T-helper 1 cell (primary cell): Measurements from ENCODE around the gene PPP1R10.
"Not testable (repeated sequence)": the region's sequence is repeated elsewhere in the genome, so short reads cannot be mapped to it uniquely, and the experiment has no call there.

ENCODE experiments used
- DNase-seq, 5 donors: peaks; one replicate each; pipeline ENCODE4 v3.0.0-alpha.2; 2012 to 2020
- total RNA-seq, 4 donors: gene quantifications; one replicate each; lab custom pipeline; 2026; lab: John Stamatoyannopoulos, UW

PPP1R10 gene
- total RNA-seq, result 105 to 285 (median 253) reads per million in 4 donors

- DNase-seq, result peak; percentile 98 to 100 (median 99)
Observed at GRCh38 chr6:30616811-30617564, at the start of gene PPP1R10. Gene PPP1R10, minus strand, starts transcription at chr6:30617243. Its CDS starts 7,299 bp downstream, at chr6:30609944.

GRCh38 chr6:30666300-30666699 lies 49.3 kb upstream of the PPP1R10 start:
- DNase-seq, result not testable (repeated sequence)

- no peak for DNase-seq
Observed at GRCh38 chr6:30664994-30665767, 48.1 kb upstream of the PPP1R10 start.

- not testable (repeated sequence) for DNase-seq
Observed at GRCh38 chr6:30657922-30658321, 40.9 kb upstream of the PPP1R10 start.

- DNase-seq, result no peak
Observed at GRCh38 chr6:30657454-30657853, 40.4 kb upstream of the PPP1R10 start.

GRCh38 chr6:30656513-30656912 lies 39.5 kb upstream of the PPP1R10 start:
- no peak for DNase-seq

GRCh38 chr6:30655743-30656094 lies 38.7 kb upstream of the PPP1R10 start:
- DNase-seq, result no peak

GRCh38 chr6:30654798-30655742 lies 38.0 kb upstream of the PPP1R10 start:
- no peak for DNase-seq

GRCh38 chr6:30651143-30651542 lies 34.1 kb upstream of the PPP1R10 start:
- no peak for DNase-seq

- DNase-seq, result peak; percentile 36 to 80 (median 54)
Observed at GRCh38 chr6:30647242-30648116, 30.4 kb upstream of the PPP1R10 start.

GRCh38 chr6:30646450-30647241 lies 29.6 kb upstream of the PPP1R10 start, which contains the start of gene C6orf136:
Gene C6orf136, plus strand, starts transcription at chr6:30647133. Its CDS starts 99 bp downstream, at chr6:30647232.
- peak; percentile 89 to 96 (median 92) for DNase-seq

- no peak for DNase-seq
Observed at GRCh38 chr6:30645989-30646388, 28.9 kb upstream of the PPP1R10 start.

- no peak for DNase-seq
Observed at GRCh38 chr6:30644769-30645168, 27.7 kb upstream of the PPP1R10 start.

GRCh38 chr6:30643656-30644055 lies 26.6 kb upstream of the PPP1R10 start:
- no peak for DNase-seq

- DNase-seq, result no peak
Observed at GRCh38 chr6:30641048-30641447, 24.0 kb upstream of the PPP1R10 start.

- DNase-seq, result no peak
Observed at GRCh38 chr6:30640481-30640880, 23.4 kb upstream of the PPP1R10 start.

- DNase-seq, result no peak
Observed at GRCh38 chr6:30635834-30636233, 18.8 kb upstream of the PPP1R10 start.

GRCh38 chr6:30626484-30627366 lies 9.7 kb upstream of the PPP1R10 start, which contains the start of gene ATAT1:
Gene ATAT1, plus strand, starts transcription at chr6:30626874.
- peak; percentile 80 to 87 (median 85) for DNase-seq

- DNase-seq, result no peak
Observed at GRCh38 chr6:30625511-30625910, 8.5 kb upstream of the PPP1R10 start.

- DNase-seq, result no peak
Observed at GRCh38 chr6:30619561-30619960, 2.5 kb upstream of the PPP1R10 start.
